Measurements from ENCODE around the gene KRTAP3-1.
"Not testable (repeated sequence)": the region's sequence is repeated elsewhere in the genome, so short reads cannot be mapped to it uniquely, and the experiment has no call there.

KRTAP3-1 gene

GRCh38 chr17:41008811-41009210 lies at the start of gene KRTAP3-1:
KRTAP3-1 (minus strand) TSS chr17:41009128; CDS start chr17:41009074, 54 bp downstream.
- DNase-seq = no peak

GRCh38 chr17:41057547-41057946 lies 48.6 kb upstream of the KRTAP3-1 start:
- DNase-seq = no peak

- DNase-seq = not testable (repeated sequence)
These were observed 46.2 kb upstream of the KRTAP3-1 start, which contains the start of gene KRTAP2-2 for GRCh38 chr17:41055130-41055529. KRTAP2-2 (minus strand) TSS chr17:41055230; CDS start chr17:41055211, 19 bp downstream.

- not testable (repeated sequence) for DNase-seq
These were observed 45.6 kb upstream of the KRTAP3-1 start for GRCh38 chr17:41054556-41054955.

GRCh38 chr17:41054025-41054424 lies 45.1 kb upstream of the KRTAP3-1 start:
- DNase-seq = no peak

- DNase-seq = no peak
These were observed 43.6 kb upstream of the KRTAP3-1 start for GRCh38 chr17:41052566-41052965.

GRCh38 chr17:41049110-41049509 lies 40.2 kb upstream of the KRTAP3-1 start:
- DNase-seq = peak; percentile 46

GRCh38 chr17:41048441-41048840 lies 39.5 kb upstream of the KRTAP3-1 start:
- DNase-seq = peak; percentile 60

- DNase-seq = not testable (repeated sequence)
These were observed 38.0 kb upstream of the KRTAP3-1 start, which contains the start of gene KRTAP2-1 for GRCh38 chr17:41046735-41047465. KRTAP2-1 (minus strand) TSS chr17:41047316; CDS start chr17:41047267, 49 bp downstream.

- DNase-seq = no peak
These were observed 34.0 kb upstream of the KRTAP3-1 start for GRCh38 chr17:41042953-41043352.

GRCh38 chr17:41040783-41041571 lies 32.0 kb upstream of the KRTAP3-1 start, which contains the start of gene KRTAP1-1:
KRTAP1-1 (minus strand) TSS chr17:41041450; CDS start chr17:41041397, 53 bp downstream.
- not testable (repeated sequence) for DNase-seq

GRCh38 chr17:41037853-41038350 lies 29.0 kb upstream of the KRTAP3-1 start:
- no peak for DNase-seq

- not testable (repeated sequence) for DNase-seq
These were observed 25.5 kb upstream of the KRTAP3-1 start, which contains the start of gene KRTAP1-3 for GRCh38 chr17:41034346-41034935. KRTAP1-3 (minus strand) TSS chr17:41034874; CDS start chr17:41034821, 53 bp downstream.

GRCh38 chr17:41029633-41030245 lies 20.8 kb upstream of the KRTAP3-1 start, which contains the start of gene KRTAP1-4:
KRTAP1-4 (minus strand) TSS chr17:41030195; CDS start chr17:41030078, 117 bp downstream.
- DNase-seq = no peak

- DNase-seq = no peak
These were observed 18.0 kb upstream of the KRTAP3-1 start, which contains the start of gene KRTAP1-5 for GRCh38 chr17:41026715-41027471. KRTAP1-5 (minus strand) TSS chr17:41027208; CDS start chr17:41027155, 53 bp downstream.

- no peak for DNase-seq
These were observed 15.8 kb upstream of the KRTAP3-1 start for GRCh38 chr17:41024697-41025096.

- no peak for DNase-seq
These were observed 11.4 kb upstream of the KRTAP3-1 start for GRCh38 chr17:41020336-41020735.

- no peak for DNase-seq
These were observed 10.5 kb upstream of the KRTAP3-1 start for GRCh38 chr17:41019415-41019814.

- DNase-seq = no peak
These were observed 9.6 kb upstream of the KRTAP3-1 start for GRCh38 chr17:41018541-41018940.

GRCh38 chr17:41016578-41017215 lies 7.8 kb upstream of the KRTAP3-1 start:
- DNase-seq = no peak

GRCh38 chr17:41015454-41015853 lies 6.5 kb upstream of the KRTAP3-1 start:
- DNase-seq = no peak

All from 8988T (cell line).